GM19240 (cell line): ENCODE results near the gene PRKAB2.
"Not testable (repeated sequence)": the region's sequence is repeated elsewhere in the genome, so short reads cannot be mapped to it uniquely, and the experiment has no call there.

ENCODE experiments used
- DNase-seq: peaks from one replicate; pipeline ENCODE4 v3.0.0; 2011; ENCODE audit warnings: low spot score; ENCODE audit not compliant: insufficient read length

PRKAB2 gene

GRCh38 chr1:147172168-147173016 is at the start of gene PRKAB2:
Gene PRKAB2, minus strand, starts transcription at chr1:147172470. Its CDS starts 326 bp downstream, at chr1:147172144.
- peak; percentile 84 for DNase-seq

GRCh38 chr1:147218606-147219005 is 46.3 kb upstream of the PRKAB2 start:
- DNase-seq = no peak

- no peak for DNase-seq
Measured at GRCh38 chr1:147217141-147217540, 44.9 kb upstream of the PRKAB2 start.

DNA sequence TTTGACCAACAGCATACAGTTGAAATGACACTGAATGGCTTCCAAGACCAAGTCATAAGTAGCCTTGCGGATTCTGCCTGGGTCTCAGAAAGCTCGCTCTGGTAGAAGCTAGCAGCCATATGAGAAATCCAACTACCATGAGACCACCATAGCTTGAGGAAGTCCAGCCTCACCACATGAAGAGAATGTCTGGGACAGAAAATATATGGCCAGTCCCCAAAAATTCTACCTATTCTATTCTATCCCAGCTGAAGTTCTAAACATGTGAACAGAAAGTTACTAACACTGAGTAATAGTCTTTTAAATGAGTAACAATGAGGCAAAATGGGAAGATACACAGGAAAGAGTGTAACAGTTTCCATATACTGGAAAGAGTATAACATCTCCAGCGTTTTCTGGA is 43.9 kb upstream of the PRKAB2 start:
- DNase-seq = no peak

GRCh38 chr1:147215540-147215916 is 43.3 kb upstream of the PRKAB2 start:
- no peak for DNase-seq

- DNase-seq = no peak
Measured at GRCh38 chr1:147214842-147215539, 42.7 kb upstream of the PRKAB2 start.

DNA sequence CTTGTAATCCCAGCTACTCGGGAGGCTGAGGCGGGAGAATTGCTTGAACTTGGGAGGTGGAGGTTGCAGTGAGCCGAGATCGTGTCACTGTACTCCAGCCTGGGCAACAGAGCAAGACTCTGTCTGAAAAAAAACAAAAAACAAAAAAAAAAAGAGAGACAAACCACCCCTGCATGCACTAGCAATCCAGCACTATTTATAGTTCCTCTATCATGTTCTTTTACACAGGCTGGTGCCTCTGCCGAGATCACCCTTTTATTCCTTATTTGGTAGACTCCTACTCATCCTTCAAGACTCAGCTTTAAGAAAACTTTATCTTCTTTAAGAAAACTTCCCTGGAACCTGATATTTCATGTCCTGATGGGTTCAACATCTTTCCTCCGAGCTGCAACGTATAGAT is 42.1 kb upstream of the PRKAB2 start:
- DNase-seq = no peak

GRCh38 chr1:147213271-147213670 is 41.0 kb upstream of the PRKAB2 start:
- no peak for DNase-seq

- no peak for DNase-seq
Measured at GRCh38 chr1:147211577-147211976, 39.3 kb upstream of the PRKAB2 start.

DNA sequence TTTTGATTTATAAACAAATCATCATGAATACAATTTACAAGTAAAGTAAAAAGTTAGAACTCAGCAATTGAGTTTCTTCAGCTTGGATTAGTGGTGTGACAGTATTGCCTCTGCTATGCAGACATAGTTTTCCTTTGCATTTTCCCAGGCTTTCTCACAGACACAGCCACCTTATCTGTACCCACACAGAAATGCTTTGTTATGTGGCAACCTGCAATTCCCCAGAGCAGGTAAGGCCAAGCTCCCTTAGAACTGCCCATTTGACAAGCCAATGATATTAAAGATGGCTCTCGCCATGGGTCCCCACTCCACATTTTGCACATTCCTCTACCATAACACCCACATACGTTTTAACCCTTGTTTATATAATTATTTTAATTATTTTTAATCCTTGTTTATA is 38.7 kb upstream of the PRKAB2 start:
- no peak for DNase-seq

DNA sequence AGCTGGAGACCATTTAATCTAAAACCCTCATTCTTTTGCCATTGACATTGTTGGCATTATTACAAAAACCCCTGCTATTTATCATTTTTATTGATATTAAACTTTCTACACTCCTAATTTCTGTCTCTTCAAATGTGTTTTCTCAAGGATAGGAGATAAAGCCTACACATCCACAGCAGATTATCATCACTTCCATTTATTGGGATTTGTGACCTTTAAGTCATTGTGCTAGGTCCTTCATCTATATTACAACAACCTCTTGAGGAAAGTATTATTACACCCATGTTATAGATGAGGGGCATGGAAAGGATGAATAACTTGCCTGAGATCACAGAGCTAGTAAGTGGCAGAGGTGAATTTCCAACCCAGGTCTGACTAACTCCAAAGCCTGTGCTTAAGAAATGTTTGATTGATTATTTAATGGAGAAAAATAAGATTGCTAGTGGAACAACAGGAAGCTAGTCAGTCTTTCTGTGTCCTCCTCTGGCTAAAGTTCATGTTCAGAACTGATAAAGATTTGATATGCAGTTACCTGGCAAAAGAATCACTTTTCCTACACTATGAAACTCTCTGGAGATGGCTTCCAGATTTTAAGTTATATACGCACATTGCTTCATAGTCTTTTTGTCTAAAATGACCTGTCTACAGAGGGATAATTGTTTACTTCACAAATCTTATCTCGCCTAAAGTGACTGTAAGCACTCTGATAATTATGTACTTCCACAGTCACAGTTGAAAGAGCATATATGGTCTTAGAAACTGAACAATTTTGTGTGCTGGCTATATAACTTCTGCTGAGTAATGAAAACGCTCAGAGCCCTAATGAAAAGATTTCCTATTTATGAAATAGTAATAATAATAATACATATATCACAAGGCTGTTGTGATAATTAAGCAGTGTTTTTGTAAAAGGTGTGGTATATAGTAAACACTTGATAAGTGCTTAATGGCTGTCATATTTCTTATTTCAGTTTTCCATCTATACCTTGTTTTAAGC is 37.9 kb upstream of the PRKAB2 start:
- DNase-seq = no peak

GRCh38 chr1:147208619-147209018 is 36.3 kb upstream of the PRKAB2 start:
- no peak for DNase-seq

GRCh38 chr1:147207192-147207591 is 34.9 kb upstream of the PRKAB2 start:
- DNase-seq = no peak

- DNase-seq = no peak
Measured at GRCh38 chr1:147204080-147204479, 31.8 kb upstream of the PRKAB2 start.

- DNase-seq = no peak
Measured at GRCh38 chr1:147202576-147202975, 30.3 kb upstream of the PRKAB2 start.

DNA sequence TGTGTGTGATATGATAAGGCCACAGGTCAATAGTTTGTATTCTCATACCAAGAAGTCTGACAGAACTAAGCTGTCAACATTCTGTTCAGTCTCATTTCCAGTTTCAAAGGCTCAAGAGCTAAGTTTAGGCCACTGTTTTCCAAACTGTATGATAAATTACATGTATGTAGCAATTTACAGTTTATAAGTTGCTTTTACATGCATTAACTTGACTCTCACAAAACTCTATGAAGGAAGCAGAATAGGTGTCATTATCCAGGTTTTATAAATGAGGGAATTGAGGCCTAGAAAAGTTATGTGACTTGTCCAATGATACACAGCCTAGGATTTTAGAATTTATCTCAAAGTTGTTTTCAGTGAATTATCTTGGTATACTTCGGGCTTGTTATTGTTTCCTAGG is 29.5 kb upstream of the PRKAB2 start:
- DNase-seq = no peak

GRCh38 chr1:147201276-147201675 is 29.0 kb upstream of the PRKAB2 start:
- DNase-seq = no peak

DNA sequence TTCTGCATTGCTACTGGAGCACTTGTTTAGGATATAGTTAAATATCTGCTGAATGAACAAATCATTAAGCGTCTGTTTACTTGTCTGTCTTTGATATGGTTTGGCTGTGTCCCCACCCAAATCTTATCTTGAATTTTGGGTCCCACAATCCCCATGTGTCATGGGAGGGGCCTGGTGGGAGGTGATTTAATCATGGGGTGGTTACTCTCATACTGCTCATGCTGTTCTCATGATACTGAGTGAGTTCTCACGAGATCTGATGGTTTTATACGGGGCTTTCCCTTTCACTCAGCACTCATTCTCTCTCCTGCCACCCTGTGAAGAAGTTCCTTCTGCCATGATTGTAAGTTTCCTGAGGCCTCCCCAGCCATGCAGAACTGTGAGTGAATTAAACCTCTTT is 25.1 kb upstream of the PRKAB2 start:
- DNase-seq = not testable (repeated sequence)

DNA sequence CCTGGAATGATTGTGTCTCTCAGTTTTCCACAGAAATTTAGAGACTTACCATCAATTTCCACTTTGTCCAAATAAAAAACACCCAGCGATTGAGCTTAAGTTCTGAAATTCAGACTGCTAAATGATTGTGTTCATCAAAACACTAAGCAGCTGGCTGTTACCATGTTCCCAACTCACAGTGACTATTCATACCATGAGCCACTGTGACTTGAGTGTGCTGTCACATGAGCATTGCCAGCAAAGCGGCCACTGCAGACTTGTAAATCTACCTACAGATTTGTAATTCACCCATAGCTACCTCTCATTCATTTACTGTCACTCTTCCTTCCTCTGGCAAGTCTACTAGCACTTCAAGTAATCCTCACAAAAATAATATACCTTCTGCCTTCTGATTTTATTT is 17.2 kb upstream of the PRKAB2 start:
- no peak for DNase-seq

DNA sequence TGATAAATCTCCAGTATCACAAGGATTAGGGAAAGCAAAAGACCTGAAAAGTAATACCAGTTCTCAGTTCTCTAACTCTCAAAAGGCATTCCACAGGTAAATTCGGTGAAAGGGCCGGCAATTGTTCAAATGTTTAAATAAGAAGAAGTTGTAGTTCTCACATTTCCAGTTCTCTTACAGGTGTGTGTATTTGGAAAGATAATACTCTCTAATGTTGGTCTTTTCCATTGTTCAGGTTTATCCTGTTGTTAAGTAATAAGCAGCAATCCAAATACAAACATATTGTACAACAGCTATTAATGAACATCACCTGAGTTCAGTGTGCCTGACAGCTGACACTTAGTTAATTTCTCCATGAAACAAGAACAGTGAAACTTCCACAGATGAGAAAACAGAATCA is 13.2 kb upstream of the PRKAB2 start:
- no peak for DNase-seq

DNA sequence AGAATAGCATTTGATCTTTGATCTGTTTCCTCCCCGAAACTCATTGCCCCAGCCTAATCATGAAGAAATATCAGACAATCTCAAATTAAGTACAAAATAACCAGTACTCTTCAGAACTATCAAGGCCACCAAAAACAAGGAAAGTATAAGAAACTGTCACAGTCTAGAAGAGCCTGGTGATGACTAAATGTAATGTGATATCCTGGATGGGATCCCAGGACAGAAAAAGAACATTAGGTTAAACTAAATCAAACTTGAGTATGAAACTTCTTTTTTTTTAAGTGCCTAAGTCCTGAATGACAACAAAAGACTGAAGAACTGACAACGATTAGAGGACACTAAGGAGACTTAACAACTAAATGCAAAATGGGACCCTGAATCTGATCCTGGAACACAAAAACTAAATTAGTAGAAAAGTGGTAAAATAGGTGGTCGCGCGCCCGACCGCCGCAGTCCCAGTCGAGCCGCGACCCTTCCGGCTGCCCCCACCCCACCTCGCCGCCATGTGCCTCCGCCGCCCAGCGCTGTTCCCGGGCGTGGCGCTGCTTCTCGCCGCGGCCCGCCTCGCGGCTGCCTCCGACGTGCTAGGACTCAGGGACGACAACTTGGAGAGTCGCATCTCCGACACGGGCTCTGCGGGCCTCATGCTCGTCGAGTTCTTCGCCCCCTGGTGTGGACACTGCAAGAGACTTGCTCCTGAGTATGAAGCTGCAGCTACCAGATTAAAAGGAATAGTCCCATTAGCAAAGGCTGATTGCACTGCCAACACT is 5.5 kb upstream of the PRKAB2 start:
- no peak for DNase-seq
